Activated CD4-positive, CD25-positive, alpha-beta regulatory T cell (primary cell): Measurements from ENCODE around the gene PPP1R37.

Experiments
- DNase-seq, 4 experiments: peaks; one replicate each; lab custom pipeline; 2025; lab: John Stamatoyannopoulos, UW

The PPP1R37 gene

DNA sequence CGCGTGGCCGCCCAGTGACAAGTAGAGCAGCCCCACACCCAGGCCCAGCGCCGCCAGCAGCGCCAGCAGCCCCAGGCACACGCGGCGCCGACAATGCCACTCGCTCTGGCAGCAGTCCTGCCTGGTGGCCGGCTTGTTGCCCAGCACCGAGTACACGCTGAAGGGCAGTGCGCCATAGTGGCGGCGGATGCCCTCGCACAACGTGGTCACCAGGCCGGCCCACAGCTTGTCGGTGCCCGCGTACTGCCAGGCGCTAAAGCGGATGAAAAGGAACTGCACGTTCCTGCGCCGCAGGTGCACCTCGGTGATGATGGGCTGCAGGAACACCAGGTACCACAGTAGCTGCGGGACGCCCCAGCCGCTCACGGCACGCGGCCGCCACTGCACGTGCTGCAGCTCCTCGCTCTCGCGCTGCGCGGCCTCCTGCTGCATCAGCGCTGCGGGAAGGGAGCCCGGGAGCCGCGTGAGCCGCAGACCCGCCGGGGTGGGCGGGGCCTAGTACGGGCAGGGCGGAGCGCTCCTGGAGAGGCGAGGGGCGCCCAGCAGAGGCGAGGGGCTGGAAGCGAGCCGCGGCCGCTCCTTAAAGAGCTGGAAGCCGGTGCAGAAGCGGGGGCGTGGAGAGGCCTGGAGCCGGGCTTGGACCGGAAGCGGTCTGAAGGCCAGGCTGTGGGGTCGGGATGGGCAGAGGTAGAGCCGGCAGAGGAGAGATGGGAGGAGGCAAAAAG lies 60.5 kb downstream of the PPP1R37 start:
- DNase-seq = no peak

DNA sequence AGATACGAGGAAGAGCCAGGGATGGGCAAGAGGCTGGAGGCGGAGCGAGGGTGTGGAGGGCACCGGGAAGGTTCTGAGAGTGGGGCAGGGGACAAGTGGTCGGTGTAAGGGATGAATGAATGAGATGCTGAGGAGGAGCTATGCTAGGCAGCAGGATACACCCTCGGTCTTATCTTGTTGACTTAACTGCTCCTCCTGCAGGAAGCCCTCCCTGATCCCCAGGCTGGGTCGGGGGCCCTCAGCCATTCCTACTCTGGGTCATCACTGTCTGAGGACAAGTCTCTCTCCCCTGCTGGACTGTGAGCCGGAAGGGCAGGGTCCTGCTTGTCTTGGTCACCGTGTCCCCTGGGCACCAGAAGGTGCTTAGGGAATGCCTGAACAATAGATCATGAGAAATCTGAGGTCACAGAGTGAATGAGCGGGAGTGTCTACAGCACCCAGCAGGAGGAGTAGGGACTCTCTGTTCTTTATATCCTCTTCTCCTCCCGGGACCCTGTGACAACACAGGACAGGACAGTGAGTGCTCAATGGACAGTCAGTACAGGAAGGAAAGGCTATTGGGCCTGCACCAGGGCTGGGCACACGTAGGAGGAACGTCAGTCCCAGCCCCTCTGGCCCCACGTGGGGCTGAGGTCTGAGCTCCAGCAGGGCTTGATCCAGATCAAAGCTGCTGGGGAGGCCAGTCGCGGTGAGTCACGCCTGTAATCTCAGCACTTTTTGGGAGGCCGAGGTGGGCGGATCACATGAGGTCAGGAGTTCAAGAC lies 61.3 kb downstream of the PPP1R37 start:
- no peak for DNase-seq

DNA sequence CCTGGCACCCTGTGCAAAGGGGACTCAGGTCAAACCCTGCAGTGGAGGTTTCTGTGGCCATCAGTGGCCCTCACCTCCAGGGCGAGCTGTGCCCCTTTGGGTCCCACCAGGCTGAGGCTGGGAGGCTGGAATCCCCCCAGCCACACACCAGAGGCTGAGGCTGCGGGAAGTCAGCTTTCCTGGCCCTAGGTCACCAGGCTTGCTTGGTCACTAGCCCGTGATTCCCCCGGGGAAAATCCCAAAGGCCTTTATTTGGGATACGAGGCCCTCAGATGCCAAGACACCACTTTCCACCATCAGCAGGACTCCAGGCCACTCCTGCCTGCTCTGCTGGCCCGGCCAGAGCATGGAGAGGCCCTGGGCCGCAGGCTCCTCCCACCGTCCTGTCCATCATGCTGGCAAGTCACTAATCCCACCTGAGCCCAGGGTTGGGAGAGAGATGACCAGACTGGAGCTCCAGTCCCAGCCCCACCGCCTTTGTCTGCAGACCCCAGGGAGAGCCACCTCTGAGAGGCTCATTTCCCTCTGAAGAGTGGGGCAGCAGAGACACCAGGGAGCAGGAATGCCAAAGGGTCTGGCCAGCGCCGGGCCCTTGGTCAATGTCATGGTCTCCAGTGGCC lies 63.1 kb downstream of the PPP1R37 start:
- no peak for DNase-seq

- no peak for DNase-seq
Observed at GRCh38 chr19:45156751-45157150, 63.8 kb downstream of the PPP1R37 start.

- no peak for DNase-seq
Observed at GRCh38 chr19:45158503-45159209, 65.7 kb downstream of the PPP1R37 start.

GRCh38 chr19:45159210-45159970 lies 66.4 kb downstream of the PPP1R37 start:
- no peak for DNase-seq

DNA sequence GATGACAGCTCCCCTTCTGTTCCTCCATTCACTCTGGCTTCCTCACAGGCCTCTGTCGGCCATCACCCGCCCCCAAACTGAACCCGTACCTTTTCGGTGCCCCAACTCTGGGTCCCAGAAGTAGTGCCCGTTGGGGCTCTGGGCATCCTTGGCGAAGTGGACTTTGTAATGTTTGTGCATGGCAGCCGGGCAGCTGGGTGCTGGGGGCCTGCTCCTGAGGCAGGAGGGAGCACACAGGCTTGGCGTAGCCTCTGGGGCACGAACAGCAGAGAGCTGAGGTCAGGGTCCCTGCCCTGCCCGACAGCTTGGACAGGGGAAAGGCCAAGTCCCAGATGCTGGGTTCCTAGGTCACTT lies 67.0 kb downstream of the PPP1R37 start:
- DNase-seq = no peak

- no peak for DNase-seq
Observed at GRCh38 chr19:45160870-45161737, 68.1 kb downstream of the PPP1R37 start, which contains the start of gene NKPD1. Gene NKPD1 (minus strand): TSS chr19:45160982. CDS start chr19:45160150, 832 bp downstream.

DNA sequence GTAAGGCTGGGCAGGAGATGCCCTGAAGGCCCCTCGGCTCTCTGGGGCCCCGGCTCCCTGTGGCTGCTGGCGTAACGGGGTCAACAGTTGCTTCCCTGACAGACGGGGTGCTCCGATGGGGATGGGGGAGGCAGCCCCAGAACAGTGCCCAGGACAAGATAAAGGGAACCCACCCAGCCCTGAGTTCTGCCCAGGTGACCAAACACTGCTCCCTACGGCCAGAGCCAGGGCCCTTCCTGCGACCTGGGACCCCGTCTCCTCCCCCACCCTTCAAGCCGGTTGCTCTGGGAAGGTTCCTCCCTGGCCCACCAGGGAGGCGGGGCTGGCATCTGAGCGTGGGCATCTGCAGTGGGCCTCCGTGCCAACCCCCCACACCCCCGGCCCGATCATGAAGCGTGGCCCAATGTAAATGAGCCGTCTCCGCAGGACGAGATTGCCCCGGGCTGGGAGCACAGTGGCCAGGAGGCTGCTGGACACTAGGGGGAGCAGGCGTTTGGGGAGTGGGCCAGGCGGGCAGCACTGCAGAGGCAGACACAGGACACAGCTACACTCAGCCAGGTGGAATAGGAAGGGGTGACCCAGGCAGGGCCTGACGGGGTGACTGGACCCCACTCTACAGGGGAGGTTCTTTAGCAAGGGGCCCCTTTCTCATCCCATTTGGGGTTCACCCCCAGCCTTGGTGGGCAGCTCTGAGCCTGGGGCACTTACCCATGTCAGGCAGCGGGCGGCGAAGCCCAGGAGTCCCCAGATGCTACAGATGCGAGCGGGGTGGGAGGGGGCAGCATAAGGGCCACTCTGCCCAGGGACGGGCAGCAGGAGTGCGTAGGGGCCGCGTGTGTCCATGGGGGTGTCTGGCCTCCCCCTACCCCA lies 69.0 kb downstream of the PPP1R37 start:
- no peak for DNase-seq

DNA sequence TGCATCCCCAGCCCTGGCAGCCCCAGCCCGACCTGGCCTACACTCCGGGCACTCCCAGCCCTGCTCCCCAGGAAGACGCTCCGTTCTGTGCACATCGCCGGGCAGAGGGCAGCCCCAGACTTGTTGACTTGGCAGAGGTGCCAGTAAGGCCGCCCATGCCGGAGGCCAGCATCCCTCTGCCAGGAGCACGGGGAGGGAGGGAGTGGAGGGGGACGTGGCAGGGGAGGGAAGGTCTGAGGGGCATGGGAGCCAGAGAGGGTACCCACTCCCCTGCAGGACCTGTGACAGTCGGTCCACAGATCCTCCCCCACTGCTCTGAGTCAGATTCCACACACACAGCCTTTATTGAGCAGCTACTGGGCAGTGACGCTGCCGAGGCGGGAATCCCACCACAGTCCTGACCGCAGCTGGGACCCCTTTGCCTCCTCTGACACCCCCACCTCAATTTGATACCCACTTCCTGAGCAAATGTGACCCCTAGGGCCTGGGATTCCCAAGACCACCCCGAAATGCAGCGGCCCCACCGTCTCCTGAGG lies 69.7 kb downstream of the PPP1R37 start:
- no peak for DNase-seq

DNA sequence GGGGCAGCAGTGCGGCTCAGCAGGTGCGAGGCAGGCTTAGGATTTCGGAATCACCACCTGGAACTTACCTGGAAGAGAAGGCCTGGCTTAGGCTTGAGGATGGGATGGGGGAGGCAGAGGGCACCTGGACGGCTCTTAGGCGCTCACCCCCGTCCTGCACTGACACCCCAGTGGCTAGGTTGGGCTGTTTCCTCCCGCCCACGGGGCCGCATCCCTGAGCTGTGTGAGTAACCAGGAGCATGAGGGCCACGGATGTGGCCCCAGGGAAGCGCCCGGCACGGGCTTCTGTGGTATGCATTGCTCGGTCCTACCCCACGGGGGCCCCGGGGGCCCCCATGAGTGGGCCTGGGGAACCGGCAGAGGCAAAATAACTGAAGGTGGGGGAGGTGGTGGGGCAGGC lies 70.2 kb downstream of the PPP1R37 start:
- no peak for DNase-seq

- DNase-seq = no peak
Observed at GRCh38 chr19:45163751-45164460, 70.9 kb downstream of the PPP1R37 start.

DNA sequence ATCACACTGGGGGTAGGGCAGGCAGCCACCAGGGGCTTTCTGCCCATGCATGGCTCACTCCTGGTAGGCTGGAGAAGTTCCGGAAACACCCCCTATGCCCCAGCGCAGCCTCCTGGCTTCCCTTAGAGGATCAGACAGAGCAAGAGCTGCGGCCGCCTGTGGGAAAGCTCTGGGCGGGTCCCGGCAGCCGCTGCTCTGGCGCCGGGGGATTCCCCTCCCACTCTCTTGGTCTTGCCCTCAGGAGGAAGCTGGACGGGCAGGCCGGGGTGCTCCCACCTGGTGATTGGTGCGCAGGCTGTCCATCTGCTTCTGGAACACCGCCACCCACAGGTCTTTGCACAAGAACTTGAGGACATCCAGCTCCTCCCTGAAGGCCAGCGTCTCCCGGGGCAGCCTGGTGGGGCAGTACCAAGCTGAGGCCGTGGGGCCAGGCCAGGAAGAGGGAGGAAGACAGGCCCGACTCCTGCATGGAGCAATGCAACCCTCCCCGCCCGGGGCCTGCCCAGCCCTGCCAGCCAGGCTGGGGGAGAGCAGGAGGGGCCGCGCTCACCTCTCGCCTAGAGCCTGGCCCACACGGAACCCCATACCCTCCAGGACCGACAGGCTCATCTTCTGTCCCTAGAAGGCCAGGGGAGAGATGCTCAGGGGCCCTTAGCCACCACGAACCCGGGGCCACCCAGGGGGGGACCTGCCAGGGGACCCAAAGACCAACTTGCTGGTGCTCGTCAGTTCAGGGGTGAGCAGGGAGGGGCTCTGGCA lies 71.8 kb downstream of the PPP1R37 start:
- no peak for DNase-seq

DNA sequence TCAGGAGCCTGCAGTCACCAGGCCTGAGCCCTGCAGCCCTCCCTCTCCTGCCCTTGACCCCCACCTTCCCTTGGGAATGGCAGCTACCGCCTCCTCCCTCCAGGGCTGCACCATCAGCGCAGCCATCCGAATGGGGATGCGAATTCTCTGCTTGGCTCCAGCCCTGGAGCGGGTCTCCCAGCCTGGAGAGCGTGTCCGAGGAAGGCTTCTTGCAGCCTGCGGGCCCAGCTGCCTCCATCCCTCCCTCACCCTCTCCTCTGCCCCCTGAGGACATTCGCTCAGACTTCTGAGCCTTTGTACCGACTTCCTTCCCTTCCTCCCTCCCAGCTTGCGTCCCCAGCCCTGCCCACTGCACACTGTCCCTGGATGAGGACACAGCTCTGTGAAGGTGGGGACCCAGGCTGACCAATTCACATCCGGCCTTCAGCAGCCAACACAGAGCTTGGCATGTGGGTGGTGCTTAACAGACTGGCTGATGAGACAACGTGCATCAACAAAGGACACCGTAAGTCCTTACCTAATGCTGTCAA lies 73.8 kb downstream of the PPP1R37 start:
- DNase-seq = no peak

DNA sequence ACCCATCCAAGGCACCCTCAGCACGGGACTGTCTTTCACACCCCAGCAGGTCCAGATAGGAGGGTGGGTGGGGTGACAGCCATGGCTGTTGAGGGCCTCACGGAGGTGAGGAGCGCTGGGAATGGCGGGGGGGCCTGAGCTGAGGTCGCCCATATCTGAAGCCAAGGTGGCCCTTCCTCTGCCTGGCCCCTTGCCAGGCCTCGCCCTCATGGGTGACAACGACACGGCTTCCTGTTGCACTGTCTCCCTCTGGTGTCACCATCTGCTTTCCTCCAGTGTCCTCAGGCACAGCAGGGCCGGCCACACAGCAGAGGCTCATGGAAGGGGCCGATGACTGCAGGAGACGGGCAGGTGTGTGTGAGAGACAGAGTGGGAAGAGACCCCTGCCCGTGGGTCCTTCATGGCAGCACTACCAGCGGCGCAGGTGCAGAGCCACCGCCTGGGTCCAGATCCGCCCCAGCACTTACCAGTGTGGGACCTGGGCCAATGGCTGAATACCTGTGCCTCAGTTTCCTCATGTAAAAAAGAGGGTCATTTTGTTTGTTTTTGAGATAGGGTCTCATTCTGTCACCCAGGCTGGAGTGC lies 75.9 kb downstream of the PPP1R37 start:
- DNase-seq = no peak

DNA sequence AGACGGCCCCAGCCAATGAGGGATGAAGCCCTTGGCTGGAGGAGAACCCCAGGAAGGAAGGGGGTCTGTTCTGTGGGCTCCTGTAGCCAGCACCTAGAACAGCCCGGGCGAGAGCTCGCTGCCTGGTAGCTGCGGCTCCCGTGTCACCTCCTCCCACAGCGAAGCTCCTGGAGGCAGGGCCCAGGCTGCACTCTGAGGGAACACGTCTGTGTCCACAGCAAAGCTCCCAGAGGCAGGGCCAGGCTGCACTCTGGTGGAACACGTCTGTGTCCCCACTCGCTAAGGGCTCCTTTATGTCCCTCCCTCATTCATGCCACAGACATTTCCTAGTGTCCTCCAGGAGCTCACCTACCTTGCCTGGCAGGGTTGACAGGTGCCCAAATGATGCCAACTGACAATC lies 76.6 kb downstream of the PPP1R37 start:
- DNase-seq = no peak
